GM12874 (cell line): Measurements from ENCODE around the gene AKT1S1.

Source experiments
- CTCF ChIP-seq: IDR thresholded peaks from 2 replicates; pipeline ENCODE4 v1.5.1; 2011; ENCODE audit warnings: low read depth, mild to moderate bottlenecking, control low read depth, low read length, moderate library complexity; ENCODE audit not compliant: insufficient read depth

Gene AKT1S1

GRCh38 chr19:49920624-49921363 is 43.6 kb upstream of the AKT1S1 start:
- no peak for TF ChIP-seq CTCF

GRCh38 chr19:49918089-49918488 is 40.9 kb upstream of the AKT1S1 start:
- TF ChIP-seq CTCF, result no peak

GRCh38 chr19:49916839-49917733 is 39.9 kb upstream of the AKT1S1 start:
- peak; percentile 36 for TF ChIP-seq CTCF

- peak; percentile 36; the same call in 1 of the 2 replicates for TF ChIP-seq CTCF
These were observed 38.1 kb upstream of the AKT1S1 start for GRCh38 chr19:49915271-49915670.

- TF ChIP-seq CTCF, result no peak
These were observed 36.6 kb upstream of the AKT1S1 start for GRCh38 chr19:49913720-49914119.

GRCh38 chr19:49912965-49913685 is 36.0 kb upstream of the AKT1S1 start:
- 0 out of 2 replicates have a peak, but pooled peaks have one; percentile 2 for TF ChIP-seq CTCF

- no peak for TF ChIP-seq CTCF
These were observed 34.4 kb upstream of the AKT1S1 start for GRCh38 chr19:49911381-49912145.
